ENCODE measurements around the gene CLDN9.
"Not testable (repeated sequence)": the region's sequence is repeated elsewhere in the genome, so short reads cannot be mapped to it uniquely, and the experiment has no call there.

The CLDN9 gene

GRCh38 chr16:3035972-3036725, 23.4 kb downstream of the CLDN9 start:
- DNase-seq, result no peak

DNA sequence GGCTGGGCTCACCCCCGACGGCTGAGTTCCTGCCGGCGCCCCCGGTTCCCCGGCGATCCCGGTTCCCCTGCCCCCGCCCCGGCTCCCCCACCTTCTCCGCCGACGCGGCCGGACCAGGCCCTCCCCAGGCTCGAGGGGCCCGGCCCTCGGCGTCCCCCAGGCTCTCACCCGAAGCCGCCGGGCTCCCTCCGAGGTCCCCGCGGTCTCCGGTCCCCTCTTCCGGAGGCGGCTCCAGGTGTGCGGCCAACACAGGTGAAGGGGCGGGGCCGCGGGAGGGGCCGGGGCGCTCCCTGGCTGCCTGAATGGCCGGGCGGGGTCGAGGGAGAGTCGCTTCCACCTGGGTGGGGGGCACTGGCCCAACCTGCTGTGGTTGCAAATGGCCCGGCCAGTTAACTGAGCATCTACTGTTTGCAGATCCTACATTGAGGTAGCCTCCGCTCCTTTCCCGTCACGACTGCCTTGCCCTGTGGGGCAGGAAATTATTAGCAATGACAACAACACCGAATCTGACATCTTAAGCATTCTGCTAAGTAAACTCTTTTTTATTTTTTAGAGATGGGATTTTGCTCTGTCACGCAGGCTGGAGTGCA, 24.1 kb downstream of the CLDN9 start, which contains the start of gene BICDL2:
Gene BICDL2 (minus strand): TSS at position 219 of the 590 bp plus-strand sequence. CDS start 1,448 bp downstream, outside the sequence.
- peak; percentile 16 for DNase-seq

DNA sequence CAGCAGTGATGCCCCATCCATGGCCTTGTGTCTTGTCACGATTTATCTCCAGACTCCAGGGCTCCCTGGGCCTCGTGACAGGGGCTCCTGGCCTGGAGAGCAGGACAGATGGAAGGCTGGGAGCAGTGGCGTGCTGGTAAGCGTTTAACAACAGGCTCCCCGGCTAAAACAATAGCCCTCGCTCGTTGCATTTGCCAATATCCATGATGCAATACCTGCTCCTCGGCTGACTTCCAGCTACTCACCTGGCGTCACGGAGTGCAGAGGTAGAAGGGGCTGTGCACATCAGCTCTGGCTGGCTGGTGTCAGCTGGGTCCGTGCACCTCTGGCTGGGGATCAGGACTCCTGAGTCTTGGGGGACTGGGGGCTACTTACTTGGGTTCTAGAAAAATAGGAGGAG, 25.5 kb downstream of the CLDN9 start:
- DNase-seq, result peak; percentile 63

DNA sequence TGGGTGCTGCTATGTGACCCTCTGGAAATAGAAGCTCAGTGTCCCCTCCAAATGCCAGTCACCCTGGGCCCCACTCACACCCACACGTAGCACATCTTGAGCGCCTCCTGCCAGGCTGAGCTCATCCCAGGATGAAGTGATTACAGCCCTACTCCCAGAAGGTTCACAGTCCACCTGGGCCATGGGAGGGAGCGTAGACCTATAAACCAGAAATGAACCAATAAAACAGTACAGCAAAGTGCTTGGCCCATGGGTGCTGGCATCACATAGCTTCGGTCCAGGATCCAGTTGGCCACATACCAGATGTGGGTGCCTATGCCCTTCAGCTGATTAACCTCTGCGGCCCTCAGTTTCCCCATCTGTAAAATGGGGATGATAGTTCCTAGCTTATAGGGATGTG, 26.2 kb downstream of the CLDN9 start:
- DNase-seq, result no peak

DNA sequence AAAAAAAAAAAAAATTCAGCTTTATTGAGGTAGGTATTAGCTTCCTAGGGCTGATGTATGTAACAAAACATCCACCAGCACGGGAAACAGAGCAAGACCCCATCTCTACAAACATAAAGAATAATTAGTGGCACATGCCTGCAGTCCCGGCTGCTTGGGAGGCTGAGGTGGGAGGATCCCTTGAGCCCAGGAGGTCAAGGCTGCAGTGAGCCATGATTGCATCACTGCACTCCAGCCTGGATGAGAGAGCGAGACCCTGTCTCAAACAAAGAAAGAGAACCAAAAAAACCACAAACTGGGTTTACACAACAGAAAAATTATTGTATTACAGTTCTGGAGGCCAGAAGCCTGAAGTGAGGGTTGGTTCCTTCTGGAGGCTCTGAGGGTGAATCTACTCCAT, 29.7 kb downstream of the CLDN9 start:
- no peak for DNase-seq

- DNase-seq, result no peak
Measured at GRCh38 chr16:3044708-3045107, 32.0 kb downstream of the CLDN9 start.

DNA sequence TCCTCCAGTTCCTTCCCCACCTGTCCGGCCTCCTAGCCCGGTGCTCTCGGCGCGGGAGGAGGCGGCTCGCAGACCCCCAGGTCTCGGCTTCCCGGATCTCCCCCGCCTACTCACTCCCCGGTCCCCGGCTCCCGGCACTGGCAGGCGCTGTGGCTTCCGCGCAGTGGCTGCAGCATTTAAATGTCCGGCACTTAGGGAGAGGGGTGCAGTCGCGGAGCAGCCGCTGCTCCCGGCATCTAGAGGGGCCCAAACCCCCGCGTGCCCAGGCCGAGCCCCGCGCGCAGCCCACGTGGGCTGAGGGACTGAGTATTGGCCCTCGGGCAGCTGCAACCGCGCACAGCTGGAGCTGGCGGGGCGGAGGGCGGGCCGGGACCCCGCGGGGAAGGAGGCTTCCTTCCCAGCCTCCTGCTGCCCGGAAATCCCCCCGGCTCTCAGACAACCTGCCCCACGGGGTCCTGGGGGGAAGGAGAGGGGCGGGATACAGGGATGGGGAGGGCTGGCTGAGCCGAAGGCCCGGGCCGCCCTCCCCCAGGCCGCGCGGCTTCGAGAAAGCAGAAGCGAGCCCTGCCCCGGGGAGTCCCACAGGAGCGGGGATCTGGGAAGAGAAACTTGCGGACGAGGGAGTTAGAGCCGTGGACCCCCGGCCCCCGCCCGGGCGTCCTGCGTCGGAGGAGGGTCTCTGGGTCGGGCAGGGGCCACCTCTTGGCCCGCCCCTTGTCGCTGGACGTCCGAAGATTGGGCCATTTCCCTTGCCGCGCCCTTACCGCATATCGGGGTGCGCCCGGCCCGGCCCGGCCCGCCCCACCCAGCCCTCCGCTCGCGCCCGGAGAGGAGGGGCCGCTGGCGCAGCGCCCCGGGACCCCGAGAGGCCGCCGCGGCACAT, 33.3 kb downstream of the CLDN9 start, which contains the start of gene MMP25:
Gene MMP25 (plus strand): TSS at position 804 of the 883 bp plus-strand sequence. CDS start 357 bp downstream, outside the sequence.
- DNase-seq, result no peak

GRCh38 chr16:3046641-3047386, 34.1 kb downstream of the CLDN9 start:
- DNase-seq, result no peak

DNA sequence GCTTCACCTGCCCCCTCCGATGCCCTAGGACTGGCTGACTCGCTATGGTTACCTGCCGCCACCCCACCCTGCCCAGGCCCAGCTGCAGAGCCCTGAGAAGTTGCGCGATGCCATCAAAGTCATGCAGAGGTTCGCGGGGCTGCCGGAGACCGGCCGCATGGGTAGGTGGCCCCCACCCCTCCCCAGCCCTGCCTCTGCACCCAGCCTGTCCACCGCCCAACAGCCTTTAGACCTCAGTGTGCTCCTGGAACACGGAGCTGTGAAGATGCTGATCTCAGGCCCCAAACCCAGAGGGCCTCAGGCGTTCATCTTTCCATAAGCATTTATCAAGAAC, 34.6 kb downstream of the CLDN9 start:
- no peak for DNase-seq

GRCh38 chr16:3049921-3050481, 37.3 kb downstream of the CLDN9 start:
- DNase-seq, result no peak

- DNase-seq, result no peak
Measured at GRCh38 chr16:3050487-3050886, 37.8 kb downstream of the CLDN9 start.

DNA sequence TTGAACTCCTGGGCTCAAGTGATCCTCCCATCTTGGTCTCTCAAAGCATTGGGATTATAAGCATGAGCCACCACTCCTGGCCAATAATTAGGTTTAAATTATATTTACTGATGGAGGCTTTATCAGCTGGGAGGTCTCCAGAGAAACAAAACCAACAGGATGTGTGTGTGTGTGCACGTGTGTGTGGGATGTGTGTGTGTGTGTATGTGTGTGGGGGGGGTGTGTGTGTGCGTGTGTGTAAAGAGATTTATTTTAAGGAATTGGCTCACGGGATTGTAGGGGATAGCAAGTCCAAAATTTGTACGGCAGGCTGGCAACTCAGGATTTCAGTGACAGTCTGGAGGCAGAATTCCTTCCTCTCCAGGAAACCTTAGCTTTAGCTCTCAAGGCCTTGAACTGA, 38.3 kb downstream of the CLDN9 start:
- DNase-seq, result no peak

DNA sequence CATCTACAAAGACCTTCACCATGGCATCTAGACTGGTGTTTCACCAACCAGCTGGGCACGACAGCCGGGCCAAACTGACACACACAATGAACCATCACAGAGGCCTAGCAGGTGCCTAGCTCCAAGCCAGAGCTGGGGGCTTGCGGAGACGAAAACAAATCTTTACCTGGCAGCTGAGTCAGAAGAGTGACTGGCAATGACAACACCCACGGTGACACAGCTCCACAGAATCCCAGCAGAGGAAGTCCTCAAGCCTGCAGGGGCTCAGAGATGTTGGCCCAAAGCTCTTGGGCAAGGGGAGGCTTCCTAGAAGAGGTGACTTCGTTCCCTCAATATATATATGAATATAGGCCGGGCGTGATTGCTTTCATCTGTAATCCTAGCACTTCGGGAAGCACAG, 38.8 kb downstream of the CLDN9 start:
- no peak for DNase-seq

DNA sequence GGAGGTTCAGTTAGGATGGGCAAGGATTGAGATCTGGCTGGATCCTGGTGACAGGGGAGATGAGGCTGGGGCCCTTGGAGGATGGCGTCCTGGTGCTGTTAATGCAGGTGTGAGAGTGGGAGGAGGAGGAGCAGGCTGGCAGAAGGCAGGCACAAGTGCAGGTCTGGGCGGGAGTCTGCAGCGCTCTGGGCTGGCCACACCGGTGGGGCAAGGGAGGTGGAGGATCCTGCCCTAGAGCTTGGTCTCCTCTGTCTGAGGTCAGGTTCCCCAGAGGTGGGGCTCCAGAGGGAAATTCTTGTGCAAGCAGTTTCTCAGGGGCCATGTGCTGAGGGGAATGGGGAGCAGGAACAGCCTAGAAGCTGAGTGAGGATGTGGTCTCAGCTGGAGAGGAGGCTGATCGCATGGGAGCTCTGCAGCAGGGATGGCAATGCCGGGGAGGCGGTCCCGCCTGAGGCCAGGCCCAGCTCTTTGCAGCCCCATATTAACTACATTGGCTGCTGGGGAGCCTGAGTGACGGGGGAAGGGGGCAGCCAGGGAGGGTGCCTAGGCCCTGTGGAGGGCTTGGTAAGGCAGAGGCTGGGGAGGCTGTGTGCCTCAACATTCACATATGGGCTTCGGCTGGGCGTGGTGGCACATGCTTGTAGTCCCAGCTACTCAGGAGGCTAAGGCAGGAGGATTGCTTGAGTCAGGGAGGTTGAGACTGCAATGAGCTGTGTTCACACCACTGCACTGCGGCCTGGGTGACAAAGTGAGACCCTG, 40.0 kb downstream of the CLDN9 start:
- DNase-seq, result not testable (repeated sequence)

GRCh38 chr16:3053330-3053710, 40.6 kb downstream of the CLDN9 start:
- DNase-seq, result not testable (repeated sequence)

DNA sequence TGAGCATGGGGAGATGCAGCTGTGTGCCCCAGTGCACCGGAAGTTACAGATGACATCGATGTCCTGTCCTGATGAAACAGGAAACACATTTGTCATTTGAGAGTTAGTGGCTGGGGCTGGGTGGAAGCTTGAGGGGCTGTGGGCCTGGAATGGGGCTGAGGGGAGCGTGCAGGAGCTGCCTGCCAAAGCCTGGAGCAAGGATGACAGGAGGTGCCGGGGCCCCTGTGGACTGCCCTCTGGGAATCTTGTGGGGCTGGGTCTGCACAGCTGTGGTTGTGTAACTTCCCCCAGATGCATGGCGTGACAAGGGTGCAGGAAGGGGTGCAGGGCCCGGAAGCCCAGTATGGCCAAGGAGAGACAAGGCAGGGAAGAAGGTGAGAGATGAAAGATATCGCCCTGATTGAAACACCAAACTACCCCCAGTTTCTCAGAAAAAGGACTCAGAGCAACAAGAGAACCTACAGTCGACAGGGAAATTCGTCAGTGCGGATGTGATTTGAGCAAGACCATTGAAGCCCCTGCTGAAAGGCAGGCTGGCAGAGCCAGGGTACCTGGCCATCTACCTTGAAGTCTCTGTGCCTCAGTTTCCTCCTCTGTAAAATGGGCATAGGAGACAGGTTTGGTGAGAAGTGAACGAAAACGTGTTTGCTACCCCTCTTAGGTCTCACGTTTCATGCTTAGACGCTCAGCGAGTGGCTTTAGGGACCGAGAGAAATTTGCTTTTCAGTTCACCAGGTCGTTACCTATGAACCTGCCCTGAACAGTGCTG, 42.4 kb downstream of the CLDN9 start:
- DNase-seq, result no peak

DNA sequence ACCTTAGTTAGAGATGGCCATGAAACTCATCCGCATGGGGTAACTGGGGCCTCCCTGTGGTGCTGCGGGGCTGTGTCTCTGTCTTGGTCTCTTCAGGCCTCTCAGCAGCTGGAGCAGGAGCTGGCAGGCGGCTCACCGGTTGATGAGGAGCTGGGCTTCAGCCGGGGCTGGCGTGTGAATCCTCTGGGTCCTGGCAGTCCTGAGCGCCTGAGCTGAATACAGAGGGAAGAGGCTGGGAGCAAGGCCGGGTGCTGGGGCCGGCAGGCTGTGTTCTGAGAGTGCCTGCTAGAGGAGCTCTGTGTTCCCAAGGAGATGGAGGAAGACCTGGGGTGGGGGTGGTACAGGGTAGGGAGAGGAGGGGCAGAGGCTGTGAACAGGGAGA, 43.0 kb downstream of the CLDN9 start:
- DNase-seq, result not testable (repeated sequence)

GRCh38 chr16:3056336-3057180, 43.8 kb downstream of the CLDN9 start:
- no peak for DNase-seq

- DNase-seq, result no peak
Measured at GRCh38 chr16:3057181-3058138, 44.7 kb downstream of the CLDN9 start.
